ENCODE data around the gene TEDC1. TPM values are rescaled to one million over a fixed set of nuclear protein-coding genes. Genes with fewer than 3 reads are reported as not detected.
A peak's percentile ranks its signal among the peaks of the same experiment; 100 is the strongest.

Gene TEDC1
- polyA plus RNA-seq, 1 donor (not counting 4 experiments of a cell fraction or from before 2014, with no cell fraction given) = 5.0 TPM

- no peak for DNase-seq (ENCODE audit: low read depth, low spot score)
- TF ChIP-seq CTCF (optimal IDR thresholded peaks at IDR 0.05 in 1 of 3, IDR thresholded peaks at IDR 0.05 in 1 of 3, conservative IDR thresholded peaks at IDR 0.05 in 1 of 3; ENCODE audit: extremely low read depth in 1 of 3, insufficient read depth in 2 of 3, low read length in 3 of 3) (no peak), EZH2 (IDR thresholded peaks at IDR 0.05; ENCODE audit: low read length) (peak; percentile 67)
Measured at GRCh38 chr14:105475269-105476096, 15.6 kb upstream of the TEDC1 start.

DNA sequence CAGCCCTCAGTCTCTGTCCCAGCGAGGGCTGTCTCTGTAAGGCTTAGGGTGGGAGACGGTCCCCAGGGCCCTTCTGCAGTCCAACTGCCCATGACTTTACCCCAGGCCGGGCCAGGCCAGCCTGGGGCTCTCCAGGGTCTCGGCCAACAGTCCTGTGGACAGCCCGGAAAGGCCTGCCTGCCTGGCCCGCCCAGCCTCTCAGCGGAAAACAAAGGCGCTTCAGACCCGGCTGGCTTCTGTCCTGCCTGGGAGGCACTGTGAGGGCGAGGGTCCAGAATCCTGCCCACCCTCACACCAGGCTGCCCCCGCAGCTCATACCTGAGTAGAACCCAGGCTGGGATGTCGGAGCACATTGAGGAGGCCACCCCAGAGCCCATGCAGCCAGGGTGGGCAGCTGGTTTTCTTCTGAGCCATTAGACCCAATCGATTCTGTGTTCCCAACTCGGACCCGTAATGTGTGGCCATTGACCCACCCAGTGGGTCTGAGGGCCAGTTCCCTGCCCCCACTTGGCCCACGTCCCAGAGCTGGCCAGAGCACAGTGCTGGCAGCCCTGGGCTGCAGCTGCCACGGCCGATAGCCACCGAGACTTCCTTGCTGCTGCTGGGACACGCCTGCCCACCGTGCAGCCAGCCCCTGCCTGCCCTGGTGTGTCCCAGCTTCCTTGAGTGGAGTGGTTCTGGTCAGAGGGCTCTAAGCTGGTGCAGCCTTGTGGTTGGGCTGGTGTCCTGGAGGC lies 14.8 kb upstream of the TEDC1 start:
- Histone ChIP-seq H3K4me2 (ENCODE audit: control insufficient read depth, extremely low read depth, insufficient read depth, low read depth, low read length) (peak overlapping the region; percentile 60), H3K36me3 (ENCODE audit: control insufficient read depth in 2 of 2, extremely low read depth in 1 of 2, insufficient read depth in 2 of 2, low read length in 2 of 2) (no peaks in the 10 kb centered on the region)
- dilution Hi-C loops (cut with MboI; ENCODE audit: extremely low pct_ligation_motif_present, low sequenced_read_pairs) = no loop called here

More at GRCh38 chr14:105475269-105476096, 15.6 kb upstream of the TEDC1 start:
- FAIRE-seq = no peak
- no peak overlapping the region for H3K9ac ChIP-seq (ENCODE audit: control insufficient read depth, extremely low read depth, insufficient read depth, low read length)
- no peaks in the 10 kb centered on the region for H3K9me3 ChIP-seq (ENCODE audit: control insufficient read depth, low read depth, low read length)
- no peak overlapping the region for H2AFZ ChIP-seq (ENCODE audit: control insufficient read depth, low read length)
- H3K36me3 ChIP-seq (ENCODE audit: control insufficient read depth in 2 of 2, extremely low read depth in 1 of 2, insufficient read depth in 2 of 2, low read length in 2 of 2) = peaks cover 0 to 2% of the 10 kb centered on the region in 2 experiments
- peak overlapping the region; percentile 60 for H3K4me2 ChIP-seq (ENCODE audit: control insufficient read depth, extremely low read depth, insufficient read depth, low read depth, low read length)
- H3K4me3 ChIP-seq (ENCODE audit: control insufficient read depth in 2 of 3, extremely low read depth in 1 of 3, insufficient read depth in 2 of 3, low read depth in 1 of 3, low read length in 3 of 3) = peak overlapping the region; percentile 38 to 62 (median 46)
- H3K9me1 ChIP-seq (ENCODE audit: control insufficient read depth, extremely low read depth, insufficient read depth, low read length) = no peaks in the 10 kb centered on the region
- H3K79me2 ChIP-seq (ENCODE audit: control insufficient read depth, insufficient read depth, low read length) = no peaks in the 10 kb centered on the region
- no peak overlapping the region for H3K27ac ChIP-seq (ENCODE audit: control insufficient read depth, insufficient read depth, low read length)
- H3K4me1 ChIP-seq (ENCODE audit: control insufficient read depth, extremely low read depth, insufficient read depth, low read length) = peaks cover 17% of the 10 kb centered on the region
- peaks cover 4% of the 10 kb centered on the region for H4K20me1 ChIP-seq (ENCODE audit: control insufficient read depth, extremely low read depth, insufficient read depth, low read length)
- dilution Hi-C loops (cut with MboI; ENCODE audit: extremely low pct_ligation_motif_present, low sequenced_read_pairs) = no loop called here
- H3K27me3 ChIP-seq (ENCODE audit: control insufficient read depth, extremely low read depth, insufficient read depth, low read length) = peaks cover 17% of the 10 kb centered on the region

More for the DNA sequence above, 14.8 kb upstream of the TEDC1 start:
- no peaks in the 10 kb centered on the region for H3K79me2 ChIP-seq (ENCODE audit: control insufficient read depth, insufficient read depth, low read length)
- DNase-seq (ENCODE audit: low read depth, low spot score) = no peak
- H2AFZ ChIP-seq (ENCODE audit: control insufficient read depth, low read length) = no peak overlapping the region
- no peaks in the 10 kb centered on the region for H3K9me1 ChIP-seq (ENCODE audit: control insufficient read depth, extremely low read depth, insufficient read depth, low read length)
- peaks cover 4% of the 10 kb centered on the region for H4K20me1 ChIP-seq (ENCODE audit: control insufficient read depth, extremely low read depth, insufficient read depth, low read length)
- no peak for FAIRE-seq
- H3K9ac ChIP-seq (ENCODE audit: control insufficient read depth, extremely low read depth, insufficient read depth, low read length) = no peak overlapping the region
- H3K4me3 ChIP-seq (ENCODE audit: control insufficient read depth in 2 of 3, extremely low read depth in 1 of 3, insufficient read depth in 2 of 3, low read depth in 1 of 3, low read length in 3 of 3) = no peak overlapping the region
- TF ChIP-seq EZH2 (IDR thresholded peaks at IDR 0.05; ENCODE audit: low read length) = peak; percentile 11
- TF ChIP-seq CTCF (optimal IDR thresholded peaks at IDR 0.05 in 1 of 3, IDR thresholded peaks at IDR 0.05 in 1 of 3, conservative IDR thresholded peaks at IDR 0.05 in 1 of 3; ENCODE audit: extremely low read depth in 1 of 3, insufficient read depth in 2 of 3, low read length in 3 of 3) = no peak
- H3K9me3 ChIP-seq (ENCODE audit: control insufficient read depth, low read depth, low read length) = no peaks in the 10 kb centered on the region
- H3K27me3 ChIP-seq (ENCODE audit: control insufficient read depth, extremely low read depth, insufficient read depth, low read length) = peaks cover 17% of the 10 kb centered on the region
- H3K4me1 ChIP-seq (ENCODE audit: control insufficient read depth, extremely low read depth, insufficient read depth, low read length) = peaks cover 21% of the 10 kb centered on the region
- no peak overlapping the region for H3K27ac ChIP-seq (ENCODE audit: control insufficient read depth, insufficient read depth, low read length)

All from keratinocyte (primary cell).